Brain microvascular endothelial cell (primary cell): ENCODE measurements around the gene KCNJ18.
"Not testable (repeated sequence)": the region's sequence is repeated elsewhere in the genome, so short reads cannot be mapped to it uniquely, and the experiment has no call there.

Experiments
- DNase-seq: peaks from one replicate; pipeline ENCODE4 v3.0.0-alpha.2; 2020
- H3K27ac ChIP-seq: fragments of 250-450 bp; sonication (Bioruptor Pico); 2 replicates; pipeline ENCODE4 v1.5.1; 2020; ENCODE audit warnings: mild to moderate bottlenecking, moderate library complexity
- H3K27me3 ChIP-seq: fragments of 250-450 bp; sonication (Bioruptor Pico); replicated peaks from 2 replicates; pipeline ENCODE4 v1.5.1; 2020; ENCODE audit warnings: mild to moderate bottlenecking
- H3K36me3 ChIP-seq: fragments of 250-450 bp; sonication (Bioruptor Pico); replicated peaks from 2 replicates; pipeline ENCODE4 v1.5.1; 2020; ENCODE audit warnings: mild to moderate bottlenecking
- H3K4me3 ChIP-seq: 2 replicates; pipeline ENCODE4 v1.5.1; 2011; ENCODE audit warnings: low read depth, mild to moderate bottlenecking, control low read depth, low read length, moderate library complexity
- CTCF ChIP-seq: IDR thresholded peaks from 2 replicates; pipeline ENCODE4 v1.5.1; 2011; ENCODE audit warnings: low read depth, mild to moderate bottlenecking, moderate library complexity, low read length, control low read depth, inconsistent platforms; ENCODE audit errors: missing control alignments
- in situ Hi-C: cut with HindIII; loops from 2 replicates; pipeline ENCODE4 v1.10.0; 2017; ENCODE audit warnings: low sequenced_read_pairs, low pct_ligation_motif_present

Gene KCNJ18

GRCh38 chr17:21679256-21680146 is 12.8 kb upstream of the KCNJ18 start:
- H3K27ac ChIP-seq = no peak overlapping the region
- H3K27me3 ChIP-seq = no peaks in the 10 kb centered on the region
- in situ Hi-C loops = no loop called here
- no peak overlapping the region for H3K4me3 ChIP-seq
- no peak for DNase-seq
- no peak for TF ChIP-seq CTCF
- no peaks in the 10 kb centered on the region for H3K36me3 ChIP-seq

- no peak for TF ChIP-seq CTCF
- Histone ChIP-seq H3K27me3 (no peaks in the 10 kb centered on the region), H3K4me3 (no peak overlapping the region), H3K27ac (no peak overlapping the region), H3K36me3 (no peaks in the 10 kb centered on the region)
- in situ Hi-C loops = no loop called here
- DNase-seq = no peak
Measured at GRCh38 chr17:21680366-21680765, 12.0 kb upstream of the KCNJ18 start.

GRCh38 chr17:21680850-21681351 is 11.4 kb upstream of the KCNJ18 start:
- H3K36me3 ChIP-seq, DNase-seq, H3K27me3 ChIP-seq, H3K27ac ChIP-seq, in situ Hi-C loops, H3K4me3 ChIP-seq: not testable (repeated sequence)

- in situ Hi-C loops, DNase-seq, H3K4me3 ChIP-seq, H3K27ac ChIP-seq, H3K27me3 ChIP-seq, H3K36me3 ChIP-seq: not testable (repeated sequence)
Measured at GRCh38 chr17:21681576-21681975, 10.7 kb upstream of the KCNJ18 start.

- H3K27me3 ChIP-seq, H3K27ac ChIP-seq, H3K4me3 ChIP-seq, DNase-seq, in situ Hi-C loops, H3K36me3 ChIP-seq: not testable (repeated sequence)
Measured at GRCh38 chr17:21682130-21682529, 10.2 kb upstream of the KCNJ18 start.

- H3K27ac ChIP-seq, DNase-seq, H3K36me3 ChIP-seq, H3K27me3 ChIP-seq, in situ Hi-C loops, H3K4me3 ChIP-seq: not testable (repeated sequence)
Measured at GRCh38 chr17:21683142-21683712, 9.1 kb upstream of the KCNJ18 start.

- H3K36me3 ChIP-seq, H3K27me3 ChIP-seq, DNase-seq, H3K27ac ChIP-seq, in situ Hi-C loops, H3K4me3 ChIP-seq: not testable (repeated sequence)
Measured at GRCh38 chr17:21683897-21684296, 8.4 kb upstream of the KCNJ18 start.

- in situ Hi-C loops, H3K27me3 ChIP-seq, DNase-seq, H3K4me3 ChIP-seq, H3K27ac ChIP-seq, H3K36me3 ChIP-seq: not testable (repeated sequence)
Measured at GRCh38 chr17:21684384-21684783, 7.9 kb upstream of the KCNJ18 start.

- H3K36me3 ChIP-seq, H3K4me3 ChIP-seq, H3K27me3 ChIP-seq, H3K27ac ChIP-seq, DNase-seq, in situ Hi-C loops: not testable (repeated sequence)
Measured at GRCh38 chr17:21685061-21685795, 7.1 kb upstream of the KCNJ18 start.
